Osteoblast (primary cell): ENCODE results near the gene ACIN1. TPM values are rescaled to one million over a fixed set of nuclear protein-coding genes. Genes with fewer than 3 reads are reported as not detected.

ENCODE experiments used
- DNase-seq: peaks from one replicate; pipeline ENCODE4 v3.0.0; 2011; ENCODE audit warnings: low spot score, mixed read lengths; ENCODE audit not compliant: insufficient read length; ENCODE audit errors: missing footprints
- H2AFZ ChIP-seq: 2 replicates; pipeline ENCODE4 v1.6.0; 2011; ENCODE audit warnings: mild to moderate bottlenecking, low read length
- H3K27ac ChIP-seq: 2 replicates; pipeline ENCODE4 v1.5.1; 2011; ENCODE audit warnings: mild to moderate bottlenecking, low read depth, low read length, moderate library complexity
- H3K27me3 ChIP-seq: 2 replicates; pipeline ENCODE4 v1.6.0; 2012; ENCODE audit warnings: mild to moderate bottlenecking, control low read depth, inconsistent platforms, low read length, moderate library complexity; ENCODE audit not compliant: insufficient read depth
- H3K36me3 ChIP-seq: 2 replicates; pipeline ENCODE4 v1.5.1; 2011; ENCODE audit warnings: mild to moderate bottlenecking, low read length, control low read depth, moderate library complexity; ENCODE audit not compliant: insufficient read depth
- H3K4me1 ChIP-seq: 2 replicates; pipeline ENCODE4 v1.5.1; 2011; ENCODE audit warnings: mild to moderate bottlenecking, low read length, control low read depth, moderate library complexity; ENCODE audit not compliant: insufficient read depth
- H3K4me2 ChIP-seq: 2 replicates; pipeline ENCODE4 v1.6.0; 2011; ENCODE audit warnings: mild to moderate bottlenecking, low read length; ENCODE audit not compliant: insufficient read depth
- H3K4me3 ChIP-seq: fragments of 200-600 bp; sonication (generic); 3 replicates; pipeline ENCODE4 v1.5.1; 2012; ENCODE audit warnings: mild to moderate bottlenecking, low read length, inconsistent platforms; ENCODE audit not compliant: insufficient read depth
- H3K79me2 ChIP-seq: 2 replicates; pipeline ENCODE4 v1.6.0; 2012; ENCODE audit warnings: mild to moderate bottlenecking, low read length, control low read depth, inconsistent platforms; ENCODE audit not compliant: insufficient read depth
- H3K9me3 ChIP-seq: 2 replicates; pipeline ENCODE4 v1.5.1; 2011; ENCODE audit warnings: low read depth, low read length, control low read depth
- H4K20me1 ChIP-seq: 2 replicates; pipeline ENCODE4 v1.6.0; 2012; ENCODE audit warnings: mild to moderate bottlenecking, low read length, control low read depth; ENCODE audit not compliant: insufficient read depth
- CTCF ChIP-seq: IDR thresholded peaks from 2 replicates; pipeline ENCODE4 v1.5.1; 2011; ENCODE audit warnings: mild to moderate bottlenecking, low read depth, low read length, moderate library complexity; ENCODE audit errors: extremely low read depth
- total RNA-seq: library from RNA; depleted of rRNA; stranded (reverse); fragments of >200 nt; gene quantifications from 2 replicates; pipeline ENCODE4 v1.2.3, GENCODE V29; 2012

Gene ACIN1
- total RNA-seq, 1 donor, result 90.5 TPM

GRCh38 chr14:23123419-23123818 is 28.5 kb upstream of the ACIN1 start:
- no peak for DNase-seq
- Histone ChIP-seq H3K4me1 (peaks cover 12% of the 10 kb centered on the region), H3K79me2 (no peaks in the 10 kb centered on the region)

GRCh38 chr14:23122086-23122485 is 27.1 kb upstream of the ACIN1 start:
- no peaks in the 10 kb centered on the region for H3K9me3 ChIP-seq
- no peaks in the 10 kb centered on the region for H3K27me3 ChIP-seq
- no peak overlapping the region for H3K4me3 ChIP-seq
- no peak overlapping the region for H3K4me2 ChIP-seq
- TF ChIP-seq CTCF, result no peak
- H3K79me2 ChIP-seq, result no peaks in the 10 kb centered on the region
- no peak for DNase-seq
- H2AFZ ChIP-seq, result no peak overlapping the region
- H3K36me3 ChIP-seq, result no peaks in the 10 kb centered on the region
- H3K27ac ChIP-seq, result peak overlapping the region; percentile 63
- H3K4me1 ChIP-seq, result peaks cover 12% of the 10 kb centered on the region
- no peaks in the 10 kb centered on the region for H4K20me1 ChIP-seq

More at GRCh38 chr14:23123419-23123818, 28.5 kb upstream of the ACIN1 start:
- H3K36me3 ChIP-seq, result no peaks in the 10 kb centered on the region
- no peak for TF ChIP-seq CTCF
- no peak overlapping the region for H3K27ac ChIP-seq
- no peaks in the 10 kb centered on the region for H4K20me1 ChIP-seq
- no peak overlapping the region for H2AFZ ChIP-seq
- no peaks in the 10 kb centered on the region for H3K27me3 ChIP-seq
- H3K4me3 ChIP-seq, result no peak overlapping the region
- H3K4me2 ChIP-seq, result no peak overlapping the region
- no peaks in the 10 kb centered on the region for H3K9me3 ChIP-seq

DNA sequence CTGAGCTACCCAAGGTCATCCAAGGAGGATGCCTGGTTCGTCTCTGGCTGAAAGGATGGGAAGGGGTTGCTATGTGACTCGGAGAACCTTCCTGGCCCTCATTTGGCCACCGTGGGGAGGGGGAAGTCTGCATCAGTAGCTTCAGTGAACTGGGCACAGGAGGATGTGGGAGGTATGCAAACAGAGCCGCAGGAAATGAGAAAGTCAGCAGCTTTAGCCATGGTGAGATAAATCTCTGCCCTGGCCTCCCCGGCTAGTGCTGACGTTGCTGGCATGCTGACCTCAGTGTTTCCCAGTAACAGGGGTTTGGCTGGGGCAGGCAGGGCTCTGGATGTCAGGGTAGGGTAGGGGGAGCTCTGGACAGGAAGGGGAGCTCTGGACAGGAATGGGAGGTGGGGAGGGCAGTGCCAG is 26.4 kb upstream of the ACIN1 start:
- H3K79me2 ChIP-seq, result no peaks in the 10 kb centered on the region
- H3K4me3 ChIP-seq, result no peak overlapping the region
- peak overlapping the region; percentile 63 for H3K27ac ChIP-seq
- H3K4me1 ChIP-seq, result peaks cover 12% of the 10 kb centered on the region
- peak overlapping the region; percentile 56 for H3K4me2 ChIP-seq
- TF ChIP-seq CTCF, result no peak
- no peaks in the 10 kb centered on the region for H3K27me3 ChIP-seq
- H3K9me3 ChIP-seq, result no peaks in the 10 kb centered on the region
- peak; percentile 90 for DNase-seq
- H4K20me1 ChIP-seq, result no peaks in the 10 kb centered on the region
- H3K36me3 ChIP-seq, result no peaks in the 10 kb centered on the region
- H2AFZ ChIP-seq, result peak overlapping the region; percentile 75

DNA sequence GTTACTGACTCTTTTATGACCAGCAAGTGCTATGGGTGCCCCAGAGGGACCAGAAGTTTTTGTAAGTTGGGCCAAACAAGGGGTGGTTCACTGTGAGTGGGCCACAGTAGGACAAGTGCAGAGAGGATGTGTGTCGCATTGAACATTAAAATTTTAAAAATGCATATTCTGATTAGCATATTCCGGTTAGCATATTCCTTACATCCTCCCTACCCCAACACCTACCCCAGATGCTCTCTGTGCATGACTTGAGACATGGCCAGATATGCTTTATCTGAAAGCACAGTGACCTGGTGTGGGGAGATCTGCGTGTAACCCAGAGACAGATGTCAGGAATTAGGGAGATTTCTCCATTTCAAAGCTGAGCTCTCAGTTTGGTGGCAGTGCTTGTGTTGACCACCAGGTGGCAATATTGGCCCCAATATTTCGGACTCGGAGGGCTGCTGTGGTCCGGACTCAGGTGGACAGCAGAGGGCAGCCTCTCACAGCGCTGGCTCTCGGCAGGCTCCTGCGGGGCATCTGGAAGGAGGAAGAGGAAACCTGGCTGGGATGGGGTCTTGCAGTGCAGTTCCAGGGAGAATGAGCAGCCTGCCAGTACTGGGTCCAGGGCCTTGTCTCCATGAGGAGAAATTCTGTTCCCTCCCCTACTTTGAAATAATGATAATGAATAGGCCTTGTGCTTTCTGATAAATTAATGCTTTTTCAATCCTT is 25.8 kb upstream of the ACIN1 start:
- DNase-seq, result peak; percentile 95
- Histone ChIP-seq H2AFZ (peak overlapping the region; percentile 75), H3K9me3 (no peaks in the 10 kb centered on the region), H3K4me2 (peak overlapping the region; percentile 56), H3K79me2 (no peaks in the 10 kb centered on the region), H3K27me3 (no peaks in the 10 kb centered on the region), H4K20me1 (no peaks in the 10 kb centered on the region), H3K36me3 (no peaks in the 10 kb centered on the region), H3K4me3 (no peak overlapping the region), H3K4me1 (peaks cover 15% of the 10 kb centered on the region), H3K27ac (peak overlapping the region; percentile 63)
- TF ChIP-seq CTCF, result peak; percentile 100
